Adrenal gland (tissue), 5 donors: ENCODE results near the gene ABCC4.

Experiments
- CTCF ChIP-seq, 6 experiments: fragments of 450-650 bp in 4 of 6; fragments of 200-600 bp in 2 of 6; sonication (generic) in 1 of 6; IDR thresholded peaks; 1 replicate in 5 of 6; 2 replicates in 1 of 6; pipeline versions ENCODE4 v1.5.1 to v1.8.0; 2016 to 2021; ENCODE audit warnings: antibody characterized with exemption in 6 of 6, mild to moderate bottlenecking in 2 of 6, moderate library complexity in 1 of 6
- POLR2A ChIP-seq, 2 donors: fragments of 450-650 bp; IDR thresholded peaks; one replicate each; pipeline ENCODE4 v1.6.1; 2017; ENCODE audit warnings: antibody characterized with exemption in 2 of 2, mild to moderate bottlenecking in 2 of 2, moderate library complexity in 1 of 2
- donor health status: DM: no; HTN: no; CAD: no.

GRCh38 chr13:95260031-95260525, 41.2 kb downstream of the ABCC4 start:
- no peak for TF ChIP-seq CTCF (IDR thresholded peaks at IDR 0.05)
- TF ChIP-seq POLR2A (IDR thresholded peaks at IDR 0.05) = no peak
